ENCODE results near the gene CSKMT.
"Not testable (repeated sequence)": the region's sequence is repeated elsewhere in the genome, so short reads cannot be mapped to it uniquely, and the experiment has no call there.

Gene CSKMT, protein sequence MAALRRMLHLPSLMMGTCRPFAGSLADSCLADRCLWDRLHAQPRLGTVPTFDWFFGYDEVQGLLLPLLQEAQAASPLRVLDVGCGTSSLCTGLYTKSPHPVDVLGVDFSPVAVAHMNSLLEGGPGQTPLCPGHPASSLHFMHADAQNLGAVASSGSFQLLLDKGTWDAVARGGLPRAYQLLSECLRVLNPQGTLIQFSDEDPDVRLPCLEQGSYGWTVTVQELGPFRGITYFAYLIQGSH

DNA sequence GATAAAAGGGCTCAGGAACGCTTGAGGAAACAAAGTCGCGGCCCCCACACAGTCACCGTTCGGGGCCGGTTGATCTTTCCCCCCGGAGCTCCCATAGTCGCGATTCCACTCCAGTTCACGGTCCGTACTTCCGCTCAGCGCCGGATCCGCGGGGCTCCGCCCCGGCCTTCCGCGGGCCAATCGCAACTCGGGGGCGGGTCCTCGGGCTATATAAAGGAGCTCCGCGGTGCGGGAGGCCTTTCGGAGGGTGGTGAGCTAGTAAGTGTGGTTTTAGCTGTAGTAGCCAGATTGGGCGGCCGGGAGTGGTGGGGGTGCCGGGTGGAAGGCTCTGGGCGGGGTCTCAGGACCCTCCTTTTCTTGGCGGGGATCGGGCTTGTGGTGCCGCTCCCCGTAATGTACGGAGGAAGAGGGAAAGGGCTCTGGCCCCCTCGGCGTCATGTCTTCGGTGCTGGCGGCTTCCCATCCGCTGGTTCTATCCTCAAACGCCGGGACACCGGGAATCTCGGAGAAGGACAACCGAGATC, at the start of gene CSKMT, which contains the start of gene C11orf98:
Gene CSKMT (plus strand): TSS at position 238 of the 524 bp plus-strand sequence. CDS start 568 bp downstream, outside the sequence.
Gene C11orf98 (minus strand): TSS at position 136 of the 524 bp plus-strand sequence. CDS start 41 bp downstream, at position 95.
- TF ChIP-seq, protein P1, sequence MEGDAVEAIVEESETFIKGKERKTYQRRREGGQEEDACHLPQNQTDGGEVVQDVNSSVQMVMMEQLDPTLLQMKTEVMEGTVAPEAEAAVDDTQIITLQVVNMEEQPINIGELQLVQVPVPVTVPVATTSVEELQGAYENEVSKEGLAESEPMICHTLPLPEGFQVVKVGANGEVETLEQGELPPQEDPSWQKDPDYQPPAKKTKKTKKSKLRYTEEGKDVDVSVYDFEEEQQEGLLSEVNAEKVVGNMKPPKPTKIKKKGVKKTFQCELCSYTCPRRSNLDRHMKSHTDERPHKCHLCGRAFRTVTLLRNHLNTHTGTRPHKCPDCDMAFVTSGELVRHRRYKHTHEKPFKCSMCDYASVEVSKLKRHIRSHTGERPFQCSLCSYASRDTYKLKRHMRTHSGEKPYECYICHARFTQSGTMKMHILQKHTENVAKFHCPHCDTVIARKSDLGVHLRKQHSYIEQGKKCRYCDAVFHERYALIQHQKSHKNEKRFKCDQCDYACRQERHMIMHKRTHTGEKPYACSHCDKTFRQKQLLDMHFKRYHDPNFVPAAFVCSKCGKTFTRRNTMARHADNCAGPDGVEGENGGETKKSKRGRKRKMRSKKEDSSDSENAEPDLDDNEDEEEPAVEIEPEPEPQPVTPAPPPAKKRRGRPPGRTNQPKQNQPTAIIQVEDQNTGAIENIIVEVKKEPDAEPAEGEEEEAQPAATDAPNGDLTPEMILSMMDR (IDR thresholded peaks at IDR 0.05; ENCODE audit: low read depth, low read length), result no peak
- DNase-seq (ENCODE audit: extremely low read depth, low read depth), result peak; percentile 85

DNA sequence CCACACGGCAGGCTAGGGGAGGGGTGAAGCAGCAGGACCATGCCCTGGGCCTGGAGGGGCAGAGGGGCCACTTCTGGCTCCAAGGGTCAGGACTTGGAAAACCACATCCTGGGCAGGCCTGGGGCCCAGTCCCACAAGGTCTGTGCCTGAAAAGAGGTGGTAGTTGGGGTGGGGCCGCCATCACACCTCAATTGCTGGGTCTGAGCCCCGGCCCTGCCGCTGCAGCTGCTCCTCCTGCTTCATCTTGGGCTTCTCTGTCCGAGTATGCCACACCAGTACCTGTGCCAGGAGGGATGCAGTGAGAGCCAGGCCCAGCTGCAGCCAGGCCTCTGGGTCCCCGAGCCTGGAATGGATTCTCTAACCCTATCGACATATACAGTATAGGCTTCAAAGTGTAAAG, 49.6 kb upstream of the CSKMT start:
- no peak for DNase-seq (ENCODE audit: extremely low read depth, low read depth)
- TF ChIP-seq, protein P1 (IDR thresholded peaks at IDR 0.05; ENCODE audit: low read depth, low read length), result no peak

DNA sequence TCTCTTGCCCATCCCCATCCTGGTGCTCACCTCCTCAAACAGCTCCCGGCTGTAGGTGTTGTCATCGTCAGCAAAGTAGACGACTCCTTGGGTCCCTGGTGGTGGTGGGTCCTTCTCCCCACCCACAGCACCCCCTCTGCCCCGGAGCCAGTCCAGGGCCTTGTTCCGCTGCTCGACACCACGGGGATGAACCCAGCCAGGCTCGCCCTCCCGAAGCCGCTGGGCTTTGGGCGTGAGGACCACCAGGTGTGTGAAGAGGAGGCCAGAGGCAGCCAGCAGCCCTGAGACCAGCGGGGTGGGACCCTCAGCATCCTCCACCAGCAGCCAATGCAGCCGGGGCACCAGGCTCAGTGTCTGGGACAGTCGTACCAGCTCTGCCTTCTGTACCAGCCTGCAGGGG, 48.2 kb upstream of the CSKMT start:
- not testable (repeated sequence) for DNase-seq (ENCODE audit: extremely low read depth, low read depth)

DNA sequence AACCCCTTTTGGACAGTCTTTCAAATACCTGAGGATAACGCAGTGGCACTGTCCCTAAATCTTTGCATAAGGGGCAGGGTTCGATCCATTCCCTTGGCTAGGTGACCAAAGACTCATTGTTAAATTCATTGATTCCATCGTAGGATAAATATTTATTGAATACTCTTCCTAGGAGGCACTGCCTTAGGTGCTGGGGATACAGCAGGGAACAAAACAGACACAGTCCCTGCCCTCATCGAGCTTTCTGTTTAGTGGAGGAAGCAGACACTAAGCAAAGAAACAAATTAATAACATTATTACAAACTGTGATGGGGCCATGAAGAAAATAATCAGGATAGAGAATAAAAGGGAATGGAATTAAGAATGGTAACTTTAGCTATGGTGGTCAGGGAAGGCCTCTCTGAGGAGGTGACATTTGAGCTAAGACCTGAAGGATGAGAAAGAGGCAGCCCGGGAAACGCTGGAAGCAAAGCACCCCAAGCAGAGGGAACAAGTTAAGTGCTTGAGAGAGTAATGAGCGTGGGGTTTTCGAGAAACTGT, 44.0 kb upstream of the CSKMT start:
- DNase-seq (ENCODE audit: extremely low read depth, low read depth), result no peak
- TF ChIP-seq, protein P1 (IDR thresholded peaks at IDR 0.05; ENCODE audit: low read depth, low read length), result no peak

DNA sequence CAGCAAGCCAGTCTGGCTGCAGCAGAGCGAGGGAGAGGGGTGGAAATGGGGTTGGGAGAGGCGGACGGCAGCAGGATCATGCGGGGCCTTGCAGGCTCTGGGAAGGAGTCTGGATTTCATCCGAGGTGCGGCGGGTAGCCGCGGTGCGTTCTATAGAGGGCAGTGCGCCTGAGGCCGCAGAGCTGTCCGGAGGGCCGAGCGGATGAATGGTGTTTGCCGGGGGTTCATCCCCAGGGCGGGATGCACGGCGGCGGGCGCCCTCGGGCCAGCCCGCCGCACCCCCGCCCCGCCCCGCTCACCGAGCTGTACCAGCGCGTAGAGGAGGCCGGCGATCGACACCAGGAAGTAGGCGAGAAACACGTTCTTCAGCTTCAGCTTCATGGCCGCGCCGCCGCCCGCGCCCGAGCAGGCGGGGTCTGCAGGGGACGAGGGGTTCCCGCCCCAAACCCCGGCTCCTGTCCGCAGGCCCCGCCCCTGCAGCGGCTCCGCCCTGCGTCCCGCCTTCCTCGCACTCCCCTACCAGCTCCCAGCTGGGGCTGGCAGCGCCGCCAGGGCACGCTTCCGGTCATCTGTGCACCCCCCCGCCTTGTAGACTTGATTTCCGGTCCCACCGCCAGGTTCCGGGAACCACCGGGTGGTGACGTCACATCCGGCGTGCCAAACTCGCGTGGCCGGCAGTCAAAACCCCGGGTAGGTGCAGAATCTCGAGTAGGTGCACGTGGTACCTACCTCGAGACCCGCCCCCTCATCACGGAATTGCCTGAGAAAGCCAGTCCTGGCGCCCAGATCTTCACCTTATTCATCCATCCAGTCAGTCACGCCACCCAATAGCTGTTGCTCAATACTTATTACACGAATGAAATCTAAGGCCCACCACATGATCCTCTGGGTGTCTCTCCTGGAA, 43.3 kb upstream of the CSKMT start, which contains the start of gene B3GAT3:
Gene B3GAT3 (minus strand): TSS at position 420 of the 904 bp plus-strand sequence. CDS start 39 bp downstream, at position 381.
- TF ChIP-seq, protein P1 (IDR thresholded peaks at IDR 0.05; ENCODE audit: low read depth, low read length), result no peak; the same call in 1 of the 2 replicates
- peak; percentile 96 for DNase-seq (ENCODE audit: extremely low read depth, low read depth)

DNA sequence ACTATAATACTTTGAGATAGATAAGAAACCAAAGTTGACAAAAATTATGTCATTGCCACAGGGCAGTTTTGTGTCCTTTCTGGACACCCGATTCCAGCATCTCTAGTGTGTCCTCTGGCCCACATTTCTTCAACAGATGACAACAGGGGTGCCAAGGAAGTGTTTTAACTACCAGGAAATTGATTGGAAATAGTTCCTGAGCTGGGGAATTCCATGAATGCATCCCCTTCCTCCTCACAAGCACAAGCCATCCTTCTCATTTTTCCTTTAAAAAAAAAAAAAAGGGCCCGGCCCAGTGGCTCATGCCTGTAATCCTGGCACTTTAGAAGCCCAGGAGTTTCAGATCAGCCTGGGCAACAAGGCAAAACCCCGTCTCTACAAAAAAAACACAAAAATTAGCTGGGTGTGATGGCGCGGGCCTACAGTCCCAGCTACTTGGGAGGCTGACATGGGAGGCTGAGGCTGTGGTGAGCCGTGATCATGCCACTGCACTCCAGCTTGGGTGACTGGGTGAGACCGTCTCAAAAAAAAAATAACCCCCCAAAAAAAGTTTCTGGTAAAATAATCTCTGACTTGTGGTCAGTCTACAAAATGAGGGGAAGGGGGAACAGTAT, 42.5 kb upstream of the CSKMT start:
- DNase-seq (ENCODE audit: extremely low read depth, low read depth), result no peak
- TF ChIP-seq, protein P1 (IDR thresholded peaks at IDR 0.05; ENCODE audit: low read depth, low read length), result no peak

DNA sequence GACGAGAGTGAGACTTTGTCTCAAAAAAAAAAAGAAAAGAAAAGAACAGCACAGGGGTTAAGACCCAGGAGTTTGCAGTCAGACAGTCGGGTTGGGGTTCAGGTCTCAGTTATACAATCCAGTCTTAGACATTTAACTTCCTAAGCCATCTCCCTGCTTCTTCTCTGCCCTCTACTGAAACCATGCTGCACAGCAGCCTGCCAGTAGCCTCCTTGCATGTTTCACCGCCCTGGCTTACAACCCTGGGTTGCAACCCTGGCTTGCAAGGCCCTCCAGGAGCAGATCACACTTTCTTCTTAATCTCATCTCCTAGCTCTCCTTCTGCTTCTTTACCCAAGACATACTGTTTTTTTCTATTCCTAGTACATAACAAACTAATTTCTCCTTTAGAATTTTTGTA, 37.4 kb upstream of the CSKMT start:
- DNase-seq (ENCODE audit: extremely low read depth, low read depth), result no peak
- TF ChIP-seq, protein P1 (IDR thresholded peaks at IDR 0.05; ENCODE audit: low read depth, low read length), result no peak; the same call in 1 of the 2 replicates
